Esophagus (tissue), 2 donors: ENCODE results near the gene MKRN2. TPM values are rescaled to one million over a fixed set of nuclear protein-coding genes. Genes with fewer than 3 reads are reported as not detected.
"Not testable (repeated sequence)": the region's sequence is repeated elsewhere in the genome, so short reads cannot be mapped to it uniquely, and the experiment has no call there.

Experiments used
- H3K27ac ChIP-seq, 2 donors: one replicate each; pipeline ENCODE4 v1.5.1; 2013; ENCODE audit warnings: low read depth in 2 of 2, mild to moderate bottlenecking in 2 of 2, inconsistent platforms in 1 of 2, low read length in 1 of 2, moderate library complexity in 1 of 2
- H3K27me3 ChIP-seq, 2 donors: one replicate each; pipeline ENCODE4 v1.6.1; 2013; ENCODE audit warnings: low read length in 2 of 2, control low read depth in 1 of 2, mild to moderate bottlenecking in 1 of 2; ENCODE audit not compliant: insufficient read depth in 2 of 2, control insufficient read depth in 1 of 2
- H3K36me3 ChIP-seq, 2 donors: one replicate each; pipeline ENCODE4 v1.6.1; 2013; ENCODE audit warnings: low read length in 1 of 2; ENCODE audit not compliant: control insufficient read depth in 2 of 2, insufficient read depth in 2 of 2
- H3K4me1 ChIP-seq, 2 donors: one replicate each; pipeline ENCODE4 v1.6.1; 2013; ENCODE audit warnings: low read length in 1 of 2; ENCODE audit not compliant: control insufficient read depth in 2 of 2, insufficient read depth in 2 of 2
- H3K4me3 ChIP-seq, 2 donors: one replicate each; pipeline ENCODE4 v1.5.1; 2013; ENCODE audit warnings: low read length in 2 of 2, mild to moderate bottlenecking in 2 of 2, low read depth in 1 of 2, moderate library complexity in 1 of 2
- H3K9me3 ChIP-seq, 2 donors: one replicate each; pipeline ENCODE4 v1.6.1; 2013; ENCODE audit warnings: mild to moderate bottlenecking in 2 of 2, low read depth in 1 of 2, low read length in 1 of 2, moderate library complexity in 1 of 2; ENCODE audit not compliant: control insufficient read depth in 2 of 2, insufficient read depth in 1 of 2
- WGBS, 2 donors: extraction: QIAGEN DNeasy Blood & Tissue Kit; methylation state at CpG; one replicate each; pipeline ENCODE4 v1.1.7; 2013; 5-methylcytosine and 5-hydroxymethylcytosine counted together
- polyA plus RNA-seq, 2 donors: library from polyadenylated mRNA; stranded (reverse); fragments of 200-250 nt; gene quantifications; one replicate each; pipeline ENCODE4 v1.2.3, GENCODE V29; 2013
- donor health status: healthy with polysubstance abuse.
- donor health status: Bipolar disorder and iron deficiency.

The MKRN2 gene
- polyA plus RNA-seq, 2 donors, result 17.1 to 17.6 TPM

GRCh38 chr3:12518261-12519028 lies 38.4 kb upstream of the MKRN2 start:
- Histone ChIP-seq H3K27ac (peak overlapping the region in 1 of 2 donors; percentile 6), H3K36me3 (peaks cover 4 to 8% of the 10 kb centered on the region in 2 donors)
- WGBS, 2 donors, result 89 to 91% methylated on average over 6 of the region's 6 CpGs

DNA sequence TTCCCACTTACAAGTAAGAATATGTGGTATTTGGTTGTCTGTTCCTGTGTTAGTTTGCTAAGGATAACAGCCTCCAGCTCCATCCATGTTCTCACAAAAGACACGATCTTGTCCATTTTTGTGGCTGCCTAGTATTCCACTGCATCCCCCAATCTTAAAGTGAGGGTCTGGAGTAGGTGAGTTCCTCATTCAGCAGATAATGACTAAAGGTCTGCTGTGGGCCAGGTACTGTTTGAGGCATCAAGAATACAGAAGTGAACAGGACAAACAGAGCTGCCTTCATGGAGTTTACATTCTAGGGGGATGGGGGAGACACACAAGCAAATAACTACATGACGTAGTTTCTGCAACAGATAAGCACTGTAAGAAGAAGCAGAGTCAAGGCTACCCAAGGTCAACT lies 35.9 kb upstream of the MKRN2 start:
- peaks cover 4 to 11% of the 10 kb centered on the region in 2 donors for H3K36me3 ChIP-seq
- no peaks in the 10 kb centered on the region for H3K9me3 ChIP-seq
- no peaks in the 10 kb centered on the region for H3K4me1 ChIP-seq
- 94 to 95% methylated on average over 2 of the region's 2 CpGs for WGBS, 2 donors
- no peak overlapping the region for H3K4me3 ChIP-seq
- H3K27me3 ChIP-seq, result no peaks in the 10 kb centered on the region
- no peak overlapping the region for H3K27ac ChIP-seq

More at GRCh38 chr3:12518261-12519028, 38.4 kb upstream of the MKRN2 start:
- no peaks in the 10 kb centered on the region for H3K9me3 ChIP-seq
- H3K4me3 ChIP-seq, result no peak overlapping the region
- no peaks in the 10 kb centered on the region for H3K4me1 ChIP-seq
- no peaks in the 10 kb centered on the region for H3K27me3 ChIP-seq

DNA sequence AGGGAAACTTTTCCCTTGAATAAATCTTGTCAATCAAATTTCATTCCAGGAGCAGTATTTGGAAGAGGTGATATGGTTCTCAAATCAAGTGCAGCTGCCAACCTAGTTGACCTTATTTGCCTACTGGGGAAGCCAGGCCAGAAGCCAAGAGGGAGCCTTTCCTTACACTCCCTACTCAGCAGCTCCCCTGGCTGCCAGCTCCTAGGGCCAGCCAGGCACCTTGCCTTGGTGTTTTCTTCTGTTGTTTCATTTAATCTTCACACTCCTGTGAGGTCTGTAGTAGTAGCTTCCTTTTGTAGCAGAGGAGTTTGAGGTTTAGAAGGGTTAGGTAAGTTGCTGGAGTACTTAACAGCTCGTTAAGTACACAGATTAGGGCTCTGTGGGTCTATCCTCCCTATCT lies 34.2 kb upstream of the MKRN2 start:
- Histone ChIP-seq H3K36me3 (peaks cover 11% of the 10 kb centered on the region in 2 donors), H3K27me3 (no peaks in the 10 kb centered on the region), H3K4me1 (no peaks in the 10 kb centered on the region), H3K4me3 (no peak overlapping the region), H3K27ac (no peak overlapping the region), H3K9me3 (no peaks in the 10 kb centered on the region)
- 59 to 93% methylated on average over 1 of the region's 1 CpG for WGBS, 2 donors

DNA sequence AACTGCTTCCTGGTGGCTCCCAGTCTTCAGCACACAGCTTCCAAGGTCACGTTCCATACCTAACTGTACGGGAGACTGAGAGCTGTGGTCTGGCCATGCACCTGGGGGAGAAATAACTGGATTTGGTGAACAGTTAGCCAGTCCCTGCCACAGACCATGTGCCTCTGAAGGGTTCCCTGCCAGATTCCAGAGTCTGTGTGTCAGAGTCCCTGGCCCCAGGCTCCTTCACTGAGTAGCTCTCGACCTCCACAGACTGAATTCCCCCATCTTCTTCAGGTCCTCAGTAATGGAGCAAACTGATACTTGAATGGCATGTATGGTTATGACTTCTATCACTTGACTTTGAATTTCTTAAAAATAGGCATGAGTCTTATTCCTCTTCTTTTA lies 29.1 kb upstream of the MKRN2 start:
- Histone ChIP-seq H3K4me3 (no peak overlapping the region), H3K4me1 (no peaks in the 10 kb centered on the region), H3K9me3 (no peaks in the 10 kb centered on the region), H3K27ac (no peak overlapping the region), H3K36me3 (peaks cover 7 to 12% of the 10 kb centered on the region in 2 donors), H3K27me3 (no peaks in the 10 kb centered on the region)
- 91 to 92% methylated on average over 3 of the region's 3 CpGs for WGBS, 2 donors

DNA sequence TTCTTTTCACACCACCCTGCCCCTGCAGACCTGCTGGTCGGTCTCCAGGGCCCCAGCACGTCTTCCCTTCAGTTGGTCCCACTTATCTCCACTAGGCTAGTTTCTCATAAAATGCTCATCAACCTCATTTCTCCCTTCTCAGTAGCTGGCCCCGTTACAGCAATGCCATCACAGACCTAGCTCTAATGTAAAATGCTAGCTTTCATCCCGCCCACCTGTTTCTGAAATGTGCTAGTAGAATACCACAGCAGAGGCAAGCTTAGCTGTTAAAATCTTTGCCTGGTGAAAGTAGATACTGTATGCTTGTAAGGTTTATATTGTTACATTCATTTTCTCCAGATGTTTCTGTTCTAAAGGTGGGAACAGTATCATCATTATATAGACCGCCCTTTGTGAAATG lies 24.7 kb upstream of the MKRN2 start:
- Histone ChIP-seq H3K4me1 (peaks cover 0 to 4% of the 10 kb centered on the region in 2 donors), H3K27ac (no peak overlapping the region), H3K27me3 (no peaks in the 10 kb centered on the region), H3K36me3 (peaks cover 5 to 10% of the 10 kb centered on the region in 2 donors), H3K9me3 (no peaks in the 10 kb centered on the region), H3K4me3 (no peak overlapping the region)
- 89 to 91% methylated on average over 5 of the region's 5 CpGs for WGBS, 2 donors

DNA sequence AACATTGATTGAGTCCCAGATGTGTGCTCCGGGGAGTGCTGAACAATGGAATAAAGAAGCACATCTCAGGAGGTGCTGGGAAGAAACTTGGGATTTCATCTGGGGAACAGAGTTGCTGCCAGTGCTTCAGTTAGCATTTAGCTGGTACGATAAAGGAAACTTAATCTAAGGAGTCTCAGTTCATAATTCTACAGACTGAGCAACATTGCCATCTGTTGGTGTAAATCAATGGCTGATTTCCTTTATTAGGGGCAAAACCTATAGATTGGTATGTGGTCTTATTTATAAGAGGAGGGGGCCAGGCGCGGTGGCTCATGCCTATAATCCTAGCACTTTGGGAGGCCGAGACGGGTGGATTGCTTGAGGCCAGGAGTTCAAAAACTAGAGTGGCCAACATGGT lies 20.5 kb upstream of the MKRN2 start:
- Histone ChIP-seq H3K27ac (no peak overlapping the region), H3K4me1 (peaks cover 0 to 4% of the 10 kb centered on the region in 2 donors), H3K4me3 (no peak overlapping the region), H3K27me3 (no peaks in the 10 kb centered on the region), H3K36me3 (peaks cover 3 to 10% of the 10 kb centered on the region in 2 donors), H3K9me3 (no peaks in the 10 kb centered on the region)
- 82 to 94% methylated on average over 6 of the region's 6 CpGs for WGBS, 2 donors

GRCh38 chr3:12541625-12542024 lies 15.3 kb upstream of the MKRN2 start:
- 74 to 75% methylated on average over 8 of the region's 8 CpGs for WGBS, 2 donors
- no peak overlapping the region for H3K4me3 ChIP-seq
- H3K27ac ChIP-seq, result no peak overlapping the region
- H3K4me1 ChIP-seq, result peaks cover 0 to 2% of the 10 kb centered on the region in 2 donors
- H3K27me3 ChIP-seq, result no peaks in the 10 kb centered on the region
- no peaks in the 10 kb centered on the region for H3K9me3 ChIP-seq
- H3K36me3 ChIP-seq, result peaks cover 3 to 5% of the 10 kb centered on the region in 2 donors

- not testable (repeated sequence) for H3K36me3 ChIP-seq, H3K27ac ChIP-seq, H3K9me3 ChIP-seq, H3K4me3 ChIP-seq, H3K4me1 ChIP-seq, H3K27me3 ChIP-seq
- 91 to 93% methylated on average over 12 of the region's 12 CpGs for WGBS, 2 donors
Measured at GRCh38 chr3:12543497-12543896, 13.4 kb upstream of the MKRN2 start.

DNA sequence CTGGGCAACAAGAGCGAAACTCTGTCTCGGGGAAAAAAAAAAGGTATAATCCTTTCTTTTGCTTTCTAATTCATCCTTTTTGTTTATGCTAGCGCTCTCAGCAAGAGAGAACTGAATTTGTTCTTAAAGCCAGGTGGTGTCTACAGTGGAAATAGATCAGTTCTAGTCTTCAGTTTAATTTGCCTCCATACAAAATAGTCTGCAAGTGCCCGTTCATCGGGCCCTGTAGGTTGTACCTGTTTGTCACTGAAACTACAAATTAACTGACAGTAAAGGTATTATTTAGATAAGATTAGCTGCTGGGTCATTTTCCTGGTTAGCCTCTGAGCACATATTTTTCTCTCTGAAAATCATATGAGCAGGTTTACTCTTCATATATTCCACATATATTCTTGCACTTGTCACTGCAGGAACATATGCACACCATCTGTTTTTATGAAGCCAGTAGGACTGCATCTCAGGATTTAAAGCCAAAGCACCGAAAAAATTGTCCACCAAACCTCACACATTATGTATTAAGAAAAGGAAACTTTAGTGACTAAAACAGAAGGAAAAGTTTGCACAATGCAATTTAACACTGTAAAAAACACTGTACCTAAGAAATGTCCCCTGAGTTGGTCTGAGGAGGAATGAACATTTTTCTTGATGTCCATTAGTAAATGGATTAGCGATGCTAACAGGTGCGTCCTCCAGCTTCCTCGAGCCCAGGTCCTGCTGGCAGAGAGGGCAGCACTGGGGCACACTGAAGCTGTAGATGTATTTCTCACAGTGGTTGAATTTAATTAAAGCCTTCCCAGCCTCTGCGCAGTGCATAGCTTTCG lies 12.0 kb upstream of the MKRN2 start:
- peak overlapping the region; percentile 16 to 57 for H3K4me3 ChIP-seq
- H3K36me3 ChIP-seq, result peaks cover 2 to 5% of the 10 kb centered on the region in 2 donors
- 42% methylated on average over 11 of the region's 11 CpGs for WGBS, 2 donors
- no peaks in the 10 kb centered on the region for H3K27me3 ChIP-seq
- peak overlapping the region; percentile 55 to 85 for H3K27ac ChIP-seq
- peaks cover 0 to 2% of the 10 kb centered on the region in 2 donors for H3K4me1 ChIP-seq
- no peaks in the 10 kb centered on the region for H3K9me3 ChIP-seq
